CD14-positive monocyte (primary cell): ENCODE measurements around the gene MED26. TPM values are rescaled to one million over a fixed set of nuclear protein-coding genes. Genes with fewer than 3 reads are reported as not detected.
"Not testable (repeated sequence)": the region's sequence is repeated elsewhere in the genome, so short reads cannot be mapped to it uniquely, and the experiment has no call there.

Source experiments
- DNase-seq, 3 donors: peaks; one replicate each; pipeline ENCODE4 v3.0.0-alpha.2; 2011 to 2022
- H2AFZ ChIP-seq: 2 replicates; pipeline ENCODE4 v1.6.0; 2012; ENCODE audit warnings: mild to moderate bottlenecking, low read depth, low read length, inconsistent platforms; ENCODE audit not compliant: insufficient read depth, poor library complexity, severe bottlenecking
- H3K27ac ChIP-seq, 2 donors: 1 replicate in 1 of 2; 2 replicates in 1 of 2; pipeline ENCODE4 v1.5.1; 2012 to 2013; ENCODE audit warnings: low read length in 2 of 2, control low read depth in 1 of 2, inconsistent platforms in 1 of 2, low read depth in 1 of 2, mild to moderate bottlenecking in 1 of 2
- H3K27me3 ChIP-seq, 2 donors: one replicate each; pipeline versions ENCODE4 v1.6.0 to v1.6.1; 2011 to 2013; ENCODE audit warnings: low read length in 2 of 2; ENCODE audit not compliant: control insufficient read depth in 2 of 2, insufficient read depth in 2 of 2
- H3K36me3 ChIP-seq, 2 donors: replicated peaks in 1 of 2; 1 replicate in 1 of 2; 2 replicates in 1 of 2; pipeline versions ENCODE4 v1.5.1 to v1.6.1; 2012 to 2013; ENCODE audit warnings: low read length in 2 of 2, control low read depth in 1 of 2, inconsistent platforms in 1 of 2, mild to moderate bottlenecking in 1 of 2; ENCODE audit not compliant: insufficient read depth in 2 of 2, control insufficient read depth in 1 of 2
- H3K4me1 ChIP-seq, 2 donors: 1 replicate in 1 of 2; 2 replicates in 1 of 2; pipeline versions ENCODE4 v1.5.1 to v1.6.1; 2012 to 2013; ENCODE audit warnings: low read length in 2 of 2, control low read depth in 1 of 2, inconsistent platforms in 1 of 2, mild to moderate bottlenecking in 1 of 2, moderate library complexity in 1 of 2; ENCODE audit not compliant: insufficient read depth in 2 of 2, control insufficient read depth in 1 of 2
- H3K4me2 ChIP-seq: replicated peaks from 2 replicates; pipeline ENCODE3; 2012; ENCODE audit warnings: low read length, moderate library complexity, mild to moderate bottlenecking; ENCODE audit not compliant: poor library complexity, severe bottlenecking; ENCODE audit errors: extremely low read depth
- H3K4me3 ChIP-seq, 3 experiments: fragments of 200-600 bp in 1 of 3; sonication (generic) in 1 of 3; replicated peaks in 1 of 3; 1 replicate in 2 of 3; 2 replicates in 1 of 3; pipeline ENCODE4 v1.5.1; 2011 to 2013; ENCODE audit warnings: low read length in 3 of 3, mild to moderate bottlenecking in 3 of 3, control low read depth in 2 of 3, low read depth in 2 of 3, inconsistent platforms in 1 of 3, moderate library complexity in 1 of 3
- H3K79me2 ChIP-seq: 2 replicates; pipeline ENCODE4 v1.6.0; 2012; ENCODE audit warnings: mild to moderate bottlenecking, control low read depth, inconsistent platforms, low read length, moderate library complexity; ENCODE audit not compliant: insufficient read depth
- H3K9ac ChIP-seq: 2 replicates; pipeline ENCODE4 v1.6.0; 2017; ENCODE audit warnings: low read length, mild to moderate bottlenecking; ENCODE audit not compliant: insufficient read depth, poor library complexity, severe bottlenecking
- H3K9me3 ChIP-seq, 2 donors: replicated peaks in 1 of 2; 1 replicate in 1 of 2; 2 replicates in 1 of 2; pipeline versions ENCODE4 v1.5.1 to v1.6.1; 2012 to 2013; ENCODE audit warnings: low read length in 2 of 2, control low read depth in 1 of 2; ENCODE audit not compliant: control insufficient read depth in 1 of 2, insufficient read depth in 1 of 2
- H4K20me1 ChIP-seq: 2 replicates; pipeline ENCODE4 v1.6.0; 2012; ENCODE audit warnings: mild to moderate bottlenecking, low read length, control low read depth, moderate library complexity; ENCODE audit not compliant: insufficient read depth
- H3K27ac Mint-ChIP-seq, 7 donors: one replicate each; pipeline ENCODE4 v1.8.0; 2020; ENCODE audit warnings: mild to moderate bottlenecking in 7 of 7, mixed read lengths in 7 of 7, moderate library complexity in 6 of 7, inconsistent platforms in 2 of 7
- H3K27me3 Mint-ChIP-seq, 3 donors: one replicate each; pipeline ENCODE4 v1.8.0; 2021 to 2022; ENCODE audit warnings: low read depth in 3 of 3, mild to moderate bottlenecking in 3 of 3, mixed read lengths in 3 of 3, moderate library complexity in 3 of 3, inconsistent platforms in 1 of 3
- H3K36me3 Mint-ChIP-seq, 2 donors: one replicate each; pipeline ENCODE4 v1.8.0; 2020; ENCODE audit warnings: mixed read lengths in 2 of 2, inconsistent platforms in 1 of 2, mild to moderate bottlenecking in 1 of 2
- H3K4me1 Mint-ChIP-seq: one replicate; pipeline ENCODE4 v1.8.0; 2020; ENCODE audit warnings: mild to moderate bottlenecking, mixed read lengths
- H3K4me3 Mint-ChIP-seq, 2 donors: one replicate each; pipeline ENCODE4 v1.8.0; 2020; ENCODE audit warnings: mild to moderate bottlenecking in 2 of 2, mixed read lengths in 2 of 2, moderate library complexity in 1 of 2
- H3K9me3 Mint-ChIP-seq, 7 donors: one replicate each; pipeline ENCODE4 v1.8.0; 2020 to 2022; ENCODE audit warnings: mixed read lengths in 7 of 7, mild to moderate bottlenecking in 6 of 7, moderate library complexity in 6 of 7, inconsistent platforms in 2 of 7
- WGBS: methylation state at CpG from one replicate; pipeline ENCODE4 v1.1.5; 2013; ENCODE audit warnings: missing lambda C conversion rate; ENCODE audit not compliant: insufficient coverage; 5-methylcytosine and 5-hydroxymethylcytosine counted together
- intact Hi-C, 2 donors: fragments of 100-400 bp; cut with micrococcal nuclease; formaldehyde crosslinking; loops; one replicate each; pipeline versions ENCODE4 v1.15.0 to v1.15.1; 2023
- polyA plus RNA-seq, 3 donors: library from polyadenylated mRNA; depleted of rRNA in 1 of 3; unstranded in 2 of 3; stranded (reverse) in 1 of 3; fragments of 300-500 nt in 2 of 3; fragments of >200 nt in 1 of 3; fragmentation: Illumina TruSeq in 2 of 3; gene quantifications; 1 replicate in 2 of 3; 2 replicates in 1 of 3; pipeline ENCODE4 v1.2.3, GENCODE V29; 2012 to 2021
- TF ChIP-seq, protein P1 (sequence below): fragments of 200-600 bp; IDR thresholded peaks from one replicate; pipeline ENCODE4 v1.8.0; 2022; ENCODE audit warnings: antibody characterized with exemption, mild to moderate bottlenecking

Gene MED26
- polyA plus RNA-seq, 3 donors = 1.1 to 7.1 (median 2.1) TPM

DNA sequence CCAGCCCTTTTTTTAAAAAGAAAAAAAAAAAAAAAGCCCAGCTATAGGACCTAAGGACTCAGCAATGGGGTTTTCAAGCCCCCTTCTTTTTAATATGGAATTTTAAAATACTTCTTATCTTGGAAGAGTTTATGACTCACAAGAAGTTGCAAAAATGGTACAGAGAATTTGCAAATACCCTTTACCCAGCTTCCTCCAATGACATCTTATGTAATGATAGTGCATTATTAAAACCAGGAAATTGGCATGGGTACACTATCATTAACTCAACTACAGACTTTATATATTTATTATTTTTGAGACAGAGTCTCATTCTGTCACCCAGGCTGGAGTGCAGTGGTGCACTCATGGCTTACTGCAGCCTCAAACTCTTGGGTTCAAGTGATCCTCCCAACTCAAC, 49.1 kb upstream of the MED26 start:
- intact Hi-C loops = no loop called here
- Mint-ChIP-seq H3K9me3 (peaks cover 12 to 20% (median 17%) of the 10 kb centered on the region in 7 donors), H3K27me3 (peaks cover 2 to 7% (median 4%) of the 10 kb centered on the region in 3 donors), H3K4me1 (peaks cover 46% of the 10 kb centered on the region), H3K27ac (peak overlapping the region; percentile 59 to 92 (median 81)), H3K36me3 (peaks cover 18 to 32% of the 10 kb centered on the region in 2 donors), H3K4me3 (no peak overlapping the region)
- peak overlapping the region in 1 of 3 experiments; percentile 46 for H3K4me3 ChIP-seq
- peak overlapping the region; percentile 26 to 76 for H3K27ac ChIP-seq
- H3K9me3 ChIP-seq = peaks cover 8 to 15% of the 10 kb centered on the region in 2 donors
- H3K9ac ChIP-seq = no peak overlapping the region
- H3K4me1 ChIP-seq = peaks cover 50 to 72% of the 10 kb centered on the region in 2 donors
- DNase-seq = peak; percentile 49 to 76 (median 70)
- peaks cover 4 to 26% of the 10 kb centered on the region in 2 donors for H3K36me3 ChIP-seq
- H3K27me3 ChIP-seq = no peaks in the 10 kb centered on the region
- H4K20me1 ChIP-seq = no peaks in the 10 kb centered on the region
- H2AFZ ChIP-seq = no peak overlapping the region
- H3K79me2 ChIP-seq = peaks cover 4% of the 10 kb centered on the region
- no peak overlapping the region for H3K4me2 ChIP-seq
- TF ChIP-seq, protein P1, sequence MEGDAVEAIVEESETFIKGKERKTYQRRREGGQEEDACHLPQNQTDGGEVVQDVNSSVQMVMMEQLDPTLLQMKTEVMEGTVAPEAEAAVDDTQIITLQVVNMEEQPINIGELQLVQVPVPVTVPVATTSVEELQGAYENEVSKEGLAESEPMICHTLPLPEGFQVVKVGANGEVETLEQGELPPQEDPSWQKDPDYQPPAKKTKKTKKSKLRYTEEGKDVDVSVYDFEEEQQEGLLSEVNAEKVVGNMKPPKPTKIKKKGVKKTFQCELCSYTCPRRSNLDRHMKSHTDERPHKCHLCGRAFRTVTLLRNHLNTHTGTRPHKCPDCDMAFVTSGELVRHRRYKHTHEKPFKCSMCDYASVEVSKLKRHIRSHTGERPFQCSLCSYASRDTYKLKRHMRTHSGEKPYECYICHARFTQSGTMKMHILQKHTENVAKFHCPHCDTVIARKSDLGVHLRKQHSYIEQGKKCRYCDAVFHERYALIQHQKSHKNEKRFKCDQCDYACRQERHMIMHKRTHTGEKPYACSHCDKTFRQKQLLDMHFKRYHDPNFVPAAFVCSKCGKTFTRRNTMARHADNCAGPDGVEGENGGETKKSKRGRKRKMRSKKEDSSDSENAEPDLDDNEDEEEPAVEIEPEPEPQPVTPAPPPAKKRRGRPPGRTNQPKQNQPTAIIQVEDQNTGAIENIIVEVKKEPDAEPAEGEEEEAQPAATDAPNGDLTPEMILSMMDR = no peak

DNA sequence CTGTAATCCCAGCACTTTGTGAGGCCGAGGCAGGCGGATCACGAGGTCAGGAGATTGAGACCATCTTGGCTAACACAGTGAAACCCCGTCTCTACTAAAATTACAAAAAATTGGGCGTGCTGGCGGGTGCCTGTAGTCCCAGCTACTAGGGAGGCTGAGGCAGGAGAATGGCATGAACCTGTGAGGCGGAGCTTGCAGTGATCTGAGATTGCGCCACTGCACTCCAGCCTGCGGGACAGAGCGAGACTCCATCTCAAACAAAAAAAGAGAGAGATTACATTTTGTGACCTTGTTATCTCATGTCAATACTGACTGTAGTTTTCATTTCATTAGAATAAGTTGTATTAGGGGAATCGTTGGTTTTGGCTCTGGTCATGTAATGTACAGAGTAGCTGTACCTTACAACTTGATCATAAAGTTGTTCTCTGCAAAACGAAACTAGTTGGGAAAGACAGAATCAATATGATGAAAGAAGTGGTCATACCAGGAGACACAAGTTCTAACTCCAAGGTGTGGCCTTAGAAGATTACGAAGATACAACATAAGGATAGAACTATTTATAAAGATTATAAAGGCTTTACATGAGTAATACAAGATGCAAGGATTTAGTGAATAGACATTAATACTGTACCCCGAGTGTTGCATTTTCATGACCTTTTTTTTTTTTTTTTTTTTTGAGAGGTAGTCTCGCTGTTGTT, 48.2 kb upstream of the MED26 start:
- peaks cover 5 to 14% (median 11%) of the 10 kb centered on the region in 7 donors for H3K9me3 Mint-ChIP-seq
- H3K36me3 Mint-ChIP-seq = peaks cover 14 to 30% of the 10 kb centered on the region in 2 donors
- Histone ChIP-seq H2AFZ (no peak overlapping the region), H3K36me3 (peaks cover 4 to 18% of the 10 kb centered on the region in 2 donors), H3K79me2 (peaks cover 9% of the 10 kb centered on the region), H3K27me3 (no peaks in the 10 kb centered on the region), H3K27ac (peak overlapping the region; percentile 26 to 76), H3K4me1 (peaks cover 50 to 77% of the 10 kb centered on the region in 2 donors), H3K4me3 (peak overlapping the region in 1 of 3 experiments; percentile 46), H3K9me3 (peaks cover 8 to 10% of the 10 kb centered on the region in 2 donors), H3K9ac (no peak overlapping the region), H3K4me2 (peak overlapping the region; percentile 47), H4K20me1 (no peaks in the 10 kb centered on the region)
- TF ChIP-seq, protein P1 = no peak
- H3K27ac Mint-ChIP-seq = peak overlapping the region; percentile 55 to 92 (median 81)
- H3K4me3 Mint-ChIP-seq = peak overlapping the region; percentile 32 to 35
- 81% methylated on average over 4 of the region's 15 CpGs for WGBS
- peaks cover 2% of the 10 kb centered on the region in 3 donors for H3K27me3 Mint-ChIP-seq
- DNase-seq = no peak
- intact Hi-C loops = no loop called here
- peaks cover 51% of the 10 kb centered on the region for H3K4me1 Mint-ChIP-seq

DNA sequence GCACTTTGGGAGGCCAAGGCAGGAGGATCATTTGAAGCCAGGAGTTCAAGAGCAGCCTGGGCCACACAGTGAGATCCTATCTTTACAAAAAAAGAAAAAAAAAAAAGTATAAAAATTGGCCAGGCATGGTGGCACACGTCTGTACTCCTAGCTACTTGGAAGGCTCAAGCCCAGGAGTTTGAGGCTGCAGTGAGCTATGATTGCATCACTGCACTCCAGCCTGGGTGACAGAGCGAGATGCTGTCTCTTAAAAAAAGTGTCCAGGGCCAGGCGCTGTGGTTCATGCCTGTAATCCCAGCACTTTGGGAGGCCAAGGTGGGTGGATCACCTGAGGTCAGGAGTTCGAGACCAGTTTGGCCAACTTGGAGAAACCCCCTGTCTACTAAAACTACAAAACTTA, 45.8 kb upstream of the MED26 start:
- intact Hi-C loops, H3K4me3 Mint-ChIP-seq, H4K20me1 ChIP-seq, H3K36me3 ChIP-seq, H2AFZ ChIP-seq, H3K9ac ChIP-seq, H3K9me3 ChIP-seq, H3K27me3 ChIP-seq, H3K27me3 Mint-ChIP-seq, DNase-seq, H3K9me3 Mint-ChIP-seq, H3K79me2 ChIP-seq: not testable (repeated sequence)
- Histone ChIP-seq H3K27ac (peak overlapping the region in 1 of 2 donors; percentile 79), H3K4me1 (peaks cover 49 to 73% of the 10 kb centered on the region in 2 donors), H3K4me3 (peak overlapping the region in 1 of 3 experiments; percentile 21), H3K4me2 (peak overlapping the region; percentile 19)
- peak overlapping the region; percentile 58 to 89 (median 72) for H3K27ac Mint-ChIP-seq
- WGBS = 36% methylated on average over 3 of the region's 4 CpGs
- peaks cover 49% of the 10 kb centered on the region for H3K4me1 Mint-ChIP-seq
- H3K36me3 Mint-ChIP-seq = peaks cover 7 to 24% of the 10 kb centered on the region in 2 donors
